H1 (cell line): ENCODE results near the gene CGRRF1. TPM values are rescaled to one million over a fixed set of nuclear protein-coding genes. Genes with fewer than 3 reads are reported as not detected.
A peak's percentile ranks its signal among the peaks of the same experiment; 100 is the strongest.

ENCODE experiments used
- CTCF ChIA-PET: fragments of 300-600 bp; sonication (Branson Sonifier 250); formaldehyde crosslinking; loops from one replicate; lab custom pipeline; 2021; ENCODE audit not compliant: partially characterized antibody; lab: Charles Lee
- POLR2A ChIA-PET: fragments of 300-600 bp; sonication (Branson Sonifier 250); formaldehyde crosslinking; loops from one replicate; lab custom pipeline; 2021; ENCODE audit warnings: inconsistent platforms; ENCODE audit not compliant: partially characterized antibody; lab: Charles Lee
- DNase-seq, 2 experiments: peaks; one replicate each; pipeline versions ENCODE4 v3.0.0 to v3.0.0-alpha.2; 2010 to 2022; ENCODE audit warnings: low spot score in 2 of 2, low read depth in 1 of 2, mixed read lengths in 1 of 2
- FAIRE-seq: peaks from 2 replicates; lab custom pipeline; 2011; peaks lifted over from hg19 to GRCh38; lab: Jason Lieb, UNC
- H2AFZ ChIP-seq: 2 replicates; pipeline ENCODE4 v1.8.1; 2012; ENCODE audit warnings: low read length, inconsistent platforms
- H2AK5ac ChIP-seq: 2 replicates; pipeline ENCODE4 v1.6.1; 2013; ENCODE audit warnings: low read depth, low read length
- H2BK120ac ChIP-seq: replicated peaks from 2 replicates; pipeline ENCODE3; 2013; ENCODE audit warnings: low read depth, low read length, inconsistent platforms
- H2BK12ac ChIP-seq: 2 replicates; pipeline ENCODE4 v1.6.1; 2013; ENCODE audit warnings: low read depth, low read length
- H2BK15ac ChIP-seq: 2 replicates; pipeline ENCODE4 v1.6.1; 2013; ENCODE audit warnings: low read length
- H2BK20ac ChIP-seq: 2 replicates; pipeline ENCODE4 v1.6.1; 2013; ENCODE audit warnings: low read length
- H2BK5ac ChIP-seq: 2 replicates; pipeline ENCODE4 v1.6.1; 2013; ENCODE audit warnings: low read depth, low read length
- H3K14ac ChIP-seq: 2 replicates; pipeline ENCODE4 v1.6.1; 2013; ENCODE audit warnings: inconsistent platforms; ENCODE audit not compliant: insufficient read length
- H3K18ac ChIP-seq: 2 replicates; pipeline ENCODE4 v1.6.1; 2013; ENCODE audit warnings: low read length; ENCODE audit errors: extremely low read depth
- H3K23ac ChIP-seq: 2 replicates; pipeline ENCODE4 v1.6.1; 2013; ENCODE audit warnings: inconsistent platforms; ENCODE audit not compliant: insufficient read length
- H3K23me2 ChIP-seq: 2 replicates; pipeline ENCODE4 v1.6.1; 2013; ENCODE audit warnings: low read depth, low read length
- H3K27ac ChIP-seq: 2 replicates; pipeline ENCODE4 v1.6.1; 2011; ENCODE audit warnings: low read depth, low read length, inconsistent platforms
- H3K27me3 ChIP-seq, 4 experiments: replicated peaks in 1 of 4; 1 replicate in 1 of 4; 2 replicates in 3 of 4; pipeline versions ENCODE4 v1.6.1 to v1.8.1; 2011 to 2013; ENCODE audit warnings: low read length in 3 of 4, mild to moderate bottlenecking in 3 of 4, inconsistent platforms in 2 of 4, mixed read lengths in 2 of 4, moderate library complexity in 1 of 4; ENCODE audit not compliant: control insufficient read depth in 3 of 4, insufficient read depth in 3 of 4; ENCODE audit errors: extremely low read depth in 1 of 4
- H3K36me3 ChIP-seq, 4 experiments: 2 replicates each; pipeline versions ENCODE4 v1.6.1 to v1.8.1; 2011 to 2013; ENCODE audit warnings: mild to moderate bottlenecking in 4 of 4, low read length in 3 of 4, moderate library complexity in 2 of 4, control low read depth in 1 of 4, inconsistent platforms in 1 of 4; ENCODE audit not compliant: insufficient read depth in 4 of 4, control insufficient read depth in 2 of 4
- H3K4ac ChIP-seq: replicated peaks from 2 replicates; pipeline ENCODE3; 2013; ENCODE audit warnings: low read length, low read depth, mixed read lengths, inconsistent platforms; ENCODE audit not compliant: insufficient read length
- H3K4me1 ChIP-seq, 4 experiments: replicated peaks in 1 of 4; 1 replicate in 1 of 4; 2 replicates in 3 of 4; pipeline versions ENCODE4 v1.6.1 to v1.8.1; 2011 to 2013; ENCODE audit warnings: low read length in 3 of 4, inconsistent platforms in 2 of 4, mixed read lengths in 1 of 4; ENCODE audit not compliant: insufficient read depth in 4 of 4, control insufficient read depth in 3 of 4
- H3K4me2 ChIP-seq, 2 experiments: 2 replicates each; pipeline versions ENCODE4 v1.6.1 to v1.8.1; 2011 to 2013; ENCODE audit warnings: low read depth in 2 of 2, low read length in 2 of 2, control low read depth in 1 of 2, inconsistent platforms in 1 of 2, mild to moderate bottlenecking in 1 of 2; ENCODE audit not compliant: insufficient read depth in 1 of 2
- H3K4me3 ChIP-seq, 4 experiments: fragments of 200-600, 300-600 bp in 1 of 4; sonication (generic), shearing (Covaris generic), sonication (Bioruptor Twin) in 1 of 4; 2 replicates each; pipeline versions ENCODE4 v1.5.1 to v1.8.1; 2011 to 2016; ENCODE audit warnings: low read length in 4 of 4, low read depth in 3 of 4, control low read depth in 2 of 4, inconsistent platforms in 2 of 4, mild to moderate bottlenecking in 2 of 4, mixed read lengths in 1 of 4, moderate library complexity in 1 of 4; ENCODE audit not compliant: insufficient read depth in 2 of 4; ENCODE audit errors: extremely low read depth in 1 of 4
- H3K56ac ChIP-seq: replicated peaks from 2 replicates; pipeline ENCODE3; 2013; ENCODE audit warnings: low read depth, mild to moderate bottlenecking, mixed read lengths, low read length, inconsistent platforms; ENCODE audit not compliant: insufficient read length
- H3K79me1 ChIP-seq: 2 replicates; pipeline ENCODE4 v1.6.1; 2013; ENCODE audit warnings: low read depth, low read length, control low read depth
- H3K79me2 ChIP-seq, 2 experiments: 2 replicates each; pipeline versions ENCODE4 v1.6.1 to v1.8.1; 2012 to 2013; ENCODE audit warnings: low read length in 2 of 2, mild to moderate bottlenecking in 2 of 2, inconsistent platforms in 1 of 2; ENCODE audit not compliant: insufficient read depth in 2 of 2, control insufficient read depth in 1 of 2
- H3K9ac ChIP-seq, 4 experiments: replicated peaks in 1 of 4; 1 replicate in 1 of 4; 2 replicates in 3 of 4; pipeline versions ENCODE4 v1.6.1 to v1.8.1; 2011 to 2013; ENCODE audit warnings: low read depth in 3 of 4, low read length in 3 of 4, control low read depth in 2 of 4, mild to moderate bottlenecking in 2 of 4, moderate library complexity in 2 of 4, inconsistent platforms in 1 of 4; ENCODE audit errors: extremely low read depth in 1 of 4
- H3K9me3 ChIP-seq, 2 experiments: 2 replicates each; pipeline versions ENCODE4 v1.6.1 to v1.8.1; 2012 to 2013; ENCODE audit warnings: mild to moderate bottlenecking in 2 of 2, moderate library complexity in 2 of 2, control low read depth in 1 of 2, inconsistent platforms in 1 of 2, low read depth in 1 of 2, low read length in 1 of 2, mixed read lengths in 1 of 2; ENCODE audit not compliant: insufficient read depth in 2 of 2
- H4K20me1 ChIP-seq, 2 experiments: replicated peaks in 1 of 2; 2 replicates each; pipeline versions ENCODE3 to v1.8.1; 2011 to 2013; ENCODE audit warnings: inconsistent platforms in 2 of 2, low read length in 2 of 2, mild to moderate bottlenecking in 1 of 2; ENCODE audit not compliant: insufficient read depth in 2 of 2, control insufficient read depth in 1 of 2
- H4K5ac ChIP-seq: 2 replicates; pipeline ENCODE4 v1.6.1; 2013; ENCODE audit warnings: low read length, low read depth, mixed read lengths, inconsistent platforms; ENCODE audit not compliant: insufficient read length
- H4K8ac ChIP-seq: 2 replicates; pipeline ENCODE4 v1.8.0; 2013; ENCODE audit warnings: mild to moderate bottlenecking, moderate library complexity, low read length, inconsistent platforms; ENCODE audit not compliant: insufficient read depth; ENCODE audit errors: extremely low read depth
- H4K91ac ChIP-seq: replicated peaks from 2 replicates; pipeline ENCODE3; 2013; ENCODE audit warnings: low read length, mixed read lengths, inconsistent platforms; ENCODE audit not compliant: insufficient read length
- BACH1 ChIP-seq: IDR thresholded peaks from 2 replicates; pipeline ENCODE4 v1.6.1; 2012; ENCODE audit warnings: low read length, improper control_type of control experiment
- CEBPB ChIP-seq: IDR thresholded peaks from 2 replicates; pipeline ENCODE4 v1.6.1; 2012; ENCODE audit warnings: low read depth, low read length
- CHD1 ChIP-seq: IDR thresholded peaks from 2 replicates; pipeline ENCODE4 v1.6.1; 2012; ENCODE audit warnings: low read depth, low read length, improper control_type of control experiment
- HDAC6 ChIP-seq: IDR thresholded peaks from one replicate; pipeline ENCODE4 v1.7.1; 2012; ENCODE audit warnings: low read depth, mild to moderate bottlenecking, inconsistent platforms, low read length, moderate library complexity
- POLR2A ChIP-seq, 2 experiments: IDR thresholded peaks; 1 replicate in 1 of 2; 2 replicates in 1 of 2; pipeline ENCODE4 v1.6.1; 2011; ENCODE audit warnings: low read depth in 2 of 2, low read length in 2 of 2, mild to moderate bottlenecking in 2 of 2; ENCODE audit errors: control extremely low read depth in 1 of 2
- POLR2AphosphoS5 ChIP-seq: IDR thresholded peaks from 2 replicates; pipeline ENCODE4 v1.6.1; 2011; ENCODE audit warnings: low read depth, low read length
- SIN3A ChIP-seq, 2 experiments: IDR thresholded peaks in 1 of 2; conservative IDR thresholded peaks in 1 of 2; 2 replicates each; pipeline ENCODE4 v1.6.1; 2011 to 2012; ENCODE audit warnings: low read length in 2 of 2, improper control_type of control experiment in 1 of 2, low read depth in 1 of 2, mild to moderate bottlenecking in 1 of 2
- SRF ChIP-seq: IDR thresholded peaks from 2 replicates; pipeline ENCODE4 v1.6.1; 2011; ENCODE audit warnings: mild to moderate bottlenecking, low read depth, low read length, moderate library complexity
- WGBS, 2 experiments: shearing (Covaris generic) in 1 of 2; methylation state at CpG; one replicate each; pipeline versions ENCODE4 v1.1.6 to v1.1.7; 2013 to 2015; ENCODE audit warnings: low lambda C conversion rate in 2 of 2, mixed read lengths in 2 of 2, inconsistent platforms in 1 of 2, low coverage in 1 of 2, missing lambda C conversion rate in 1 of 2; ENCODE audit not compliant: insufficient replicate concordance in 2 of 2, insufficient coverage in 1 of 2, insufficient read length in 1 of 2; ENCODE audit errors: extremely low coverage in 1 of 2, missing lambda C conversion rate in 1 of 2; 5-methylcytosine and 5-hydroxymethylcytosine counted together
- polyA plus RNA-seq, 7 experiments: library from polyadenylated mRNA; depleted of rRNA in 3 of 7; stranded (reverse) in 5 of 7; unstranded in 2 of 7; fragments of >200 nt in 5 of 7; fragments of 200-250 nt in 2 of 7; gene quantifications; 1 replicate in 5 of 7; 2 replicates in 1 of 7; 4 replicates in 1 of 7; pipeline versions ENCODE4 v1.2.1 to v1.2.3, GENCODE V29; 2011 to 2013; ENCODE audit warnings: missing spikeins in 2 of 7, mixed read lengths in 2 of 7
- total RNA-seq: library from RNA; stranded (reverse); fragmentation: NEBNext Ultra II Directional; extraction: Animal tissue kit (Norgen Biotek cat#: 25700); gene quantifications from 2 replicates; pipeline ENCODE4 v1.2.1, GENCODE V29; 2021

Gene CGRRF1
- total and polyA plus RNA-seq, 2 of the 8 experiments (the other 6 are each of a cell fraction or from before 2014, with no cell fraction given) = 7.4 to 20.2 TPM

DNA sequence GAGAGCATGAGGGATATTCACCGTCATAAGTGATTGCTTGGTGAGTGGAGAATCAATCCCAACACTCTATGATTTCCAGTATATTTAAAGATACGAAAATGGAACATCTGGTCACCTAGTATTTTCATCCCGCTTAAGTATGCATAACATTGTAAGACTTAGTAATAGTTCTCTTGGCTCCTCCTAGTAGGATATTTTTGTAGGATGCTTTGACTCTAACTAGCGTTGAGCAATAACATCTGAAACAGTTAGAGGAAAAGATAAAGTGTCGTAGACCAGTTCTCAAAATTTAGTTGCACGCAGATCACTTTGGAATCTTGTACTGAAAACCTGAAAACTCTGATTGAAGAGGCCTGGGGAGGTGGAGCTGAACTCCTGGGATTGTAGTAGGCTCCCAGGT lies 64.8 kb downstream of the CGRRF1 start:
- CTCF ChIA-PET = interaction anchor here (0.9 to 10.0 kb wide), 16 partner anchors 7 to 231 kb away, joined by 3 to 108 read pairs (median 6); no protein-coding TSS in a partner anchor
- H2AFZ ChIP-seq = no peak overlapping the region
- H3K27me3 ChIP-seq = no peaks in the 10 kb centered on the region
- no peak overlapping the region for H3K56ac ChIP-seq
- H3K18ac ChIP-seq = no peak overlapping the region
- WGBS, 2 experiments = 88% methylated on average over 6 of the region's 6 CpGs; no CpG with 5 or more reads in 1 of the 2 experiments
- H3K4me2 ChIP-seq = no peak overlapping the region
- no peak overlapping the region for H2BK5ac ChIP-seq
- no peak overlapping the region for H4K8ac ChIP-seq
- no peak overlapping the region for H2BK20ac ChIP-seq
- H3K79me2 ChIP-seq = peaks cover 0 to 24% of the 10 kb centered on the region in 2 experiments; a peak in 3 of 4 replicates
- H3K9ac ChIP-seq = no peak overlapping the region
- TF ChIP-seq SIN3A (conservative IDR thresholded peaks at IDR 0.05 in 1 of 2, IDR thresholded peaks at IDR 0.05 in 1 of 2; ENCODE audit: low read depth in 1 of 2, low read length in 2 of 2) (no peak), BACH1 (no peak), POLR2A (IDR thresholded peaks at IDR 0.05; ENCODE audit: control extremely low read depth in 1 of 2, low read depth in 2 of 2, low read length in 2 of 2) (peak in 1 of 2 experiments; percentile 20; a peak in 1 of 3 replicates), HDAC6 (no peak), SRF (no peak), CEBPB (no peak), CHD1 (no peak), POLR2AphosphoS5 (no peak)
- no peak overlapping the region for H4K5ac ChIP-seq
- DNase-seq (no peak), FAIRE-seq (no peak)
- no peaks in the 10 kb centered on the region; the same call in none of the 2 replicates for H3K79me1 ChIP-seq
- no peak overlapping the region for H4K91ac ChIP-seq
- H3K4me1 ChIP-seq = no peaks in the 10 kb centered on the region; a peak in 1 of 7 replicates
- H3K4ac ChIP-seq = no peak overlapping the region
- no peak overlapping the region for H2BK12ac ChIP-seq
- H2AK5ac ChIP-seq = no peak overlapping the region
- H3K9me3 ChIP-seq = no peaks in the 10 kb centered on the region
- no peak overlapping the region for H3K4me3 ChIP-seq
- no peaks in the 10 kb centered on the region for H3K36me3 ChIP-seq
- H3K27ac ChIP-seq = no peak overlapping the region
- no peak overlapping the region for H2BK15ac ChIP-seq
- H4K20me1 ChIP-seq = peaks cover 0 to 3% of the 10 kb centered on the region in 2 experiments
- no peaks in the 10 kb centered on the region for H3K23me2 ChIP-seq
- H3K23ac ChIP-seq = no peak overlapping the region
- POLR2A ChIA-PET = interaction anchor here (1.4 to 1.7 kb wide), 2 partner anchors 8 to 16 kb away, joined by 3 to 4 read pairs; no protein-coding TSS in a partner anchor
- no peak overlapping the region for H2BK120ac ChIP-seq
- no peak overlapping the region for H3K14ac ChIP-seq
